Panc1 (cell line): ENCODE data around the gene FDPS.

ENCODE experiments used
- TCF7L2 ChIP-seq: IDR thresholded peaks from 2 replicates; pipeline ENCODE4 v1.6.1; 2011; ENCODE audit warnings: mild to moderate bottlenecking, low read depth, low read length, inconsistent platforms
- TF ChIP-seq, protein P1 (sequence below), 2 experiments: IDR thresholded peaks; 2 replicates each; pipeline ENCODE4 v1.6.1; 2011 to 2012; ENCODE audit warnings: low read depth in 2 of 2, control low read depth in 1 of 2, low read length in 1 of 2, mild to moderate bottlenecking in 1 of 2, moderate library complexity in 1 of 2; ENCODE audit not compliant: insufficient read depth in 1 of 2
- TF ChIP-seq, protein P2 (sequence below): fragments of 450-650 bp; IDR thresholded peaks from 2 replicates; pipeline ENCODE4 v1.5.1; 2017; ENCODE audit warnings: mild to moderate bottlenecking

DNA sequence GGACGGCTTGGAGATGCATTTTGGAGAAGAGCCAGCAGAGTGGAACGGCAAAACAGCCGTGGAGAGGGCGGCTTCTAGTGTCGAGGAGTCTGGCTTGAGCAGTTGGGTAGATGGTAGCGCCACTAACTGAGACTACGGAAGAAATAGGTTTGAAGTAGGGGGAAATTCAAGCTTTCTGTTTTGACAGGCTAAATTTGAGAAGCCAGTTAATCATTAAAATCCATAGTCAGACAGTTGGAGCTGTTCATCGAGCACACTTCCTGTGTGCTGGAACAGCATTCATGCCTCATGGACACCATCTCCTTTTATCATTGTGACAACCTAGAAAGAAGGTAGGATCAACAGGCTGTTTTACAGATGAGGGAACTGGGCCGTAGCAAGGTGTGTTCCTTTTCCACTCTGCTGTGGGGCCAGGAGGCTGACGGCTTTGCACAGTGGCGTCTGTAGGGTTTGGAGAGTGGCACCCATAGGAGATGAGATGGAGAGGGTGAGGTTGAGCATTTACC is 4.1 kb upstream of the FDPS start:
- TF ChIP-seq, protein P1, sequence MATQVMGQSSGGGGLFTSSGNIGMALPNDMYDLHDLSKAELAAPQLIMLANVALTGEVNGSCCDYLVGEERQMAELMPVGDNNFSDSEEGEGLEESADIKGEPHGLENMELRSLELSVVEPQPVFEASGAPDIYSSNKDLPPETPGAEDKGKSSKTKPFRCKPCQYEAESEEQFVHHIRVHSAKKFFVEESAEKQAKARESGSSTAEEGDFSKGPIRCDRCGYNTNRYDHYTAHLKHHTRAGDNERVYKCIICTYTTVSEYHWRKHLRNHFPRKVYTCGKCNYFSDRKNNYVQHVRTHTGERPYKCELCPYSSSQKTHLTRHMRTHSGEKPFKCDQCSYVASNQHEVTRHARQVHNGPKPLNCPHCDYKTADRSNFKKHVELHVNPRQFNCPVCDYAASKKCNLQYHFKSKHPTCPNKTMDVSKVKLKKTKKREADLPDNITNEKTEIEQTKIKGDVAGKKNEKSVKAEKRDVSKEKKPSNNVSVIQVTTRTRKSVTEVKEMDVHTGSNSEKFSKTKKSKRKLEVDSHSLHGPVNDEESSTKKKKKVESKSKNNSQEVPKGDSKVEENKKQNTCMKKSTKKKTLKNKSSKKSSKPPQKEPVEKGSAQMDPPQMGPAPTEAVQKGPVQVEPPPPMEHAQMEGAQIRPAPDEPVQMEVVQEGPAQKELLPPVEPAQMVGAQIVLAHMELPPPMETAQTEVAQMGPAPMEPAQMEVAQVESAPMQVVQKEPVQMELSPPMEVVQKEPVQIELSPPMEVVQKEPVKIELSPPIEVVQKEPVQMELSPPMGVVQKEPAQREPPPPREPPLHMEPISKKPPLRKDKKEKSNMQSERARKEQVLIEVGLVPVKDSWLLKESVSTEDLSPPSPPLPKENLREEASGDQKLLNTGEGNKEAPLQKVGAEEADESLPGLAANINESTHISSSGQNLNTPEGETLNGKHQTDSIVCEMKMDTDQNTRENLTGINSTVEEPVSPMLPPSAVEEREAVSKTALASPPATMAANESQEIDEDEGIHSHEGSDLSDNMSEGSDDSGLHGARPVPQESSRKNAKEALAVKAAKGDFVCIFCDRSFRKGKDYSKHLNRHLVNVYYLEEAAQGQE (IDR thresholded peaks at IDR 0.05; ENCODE audit: insufficient read depth in 1 of 2, low read depth in 2 of 2, low read length in 1 of 2) = no peak
- TF ChIP-seq, protein P2, sequence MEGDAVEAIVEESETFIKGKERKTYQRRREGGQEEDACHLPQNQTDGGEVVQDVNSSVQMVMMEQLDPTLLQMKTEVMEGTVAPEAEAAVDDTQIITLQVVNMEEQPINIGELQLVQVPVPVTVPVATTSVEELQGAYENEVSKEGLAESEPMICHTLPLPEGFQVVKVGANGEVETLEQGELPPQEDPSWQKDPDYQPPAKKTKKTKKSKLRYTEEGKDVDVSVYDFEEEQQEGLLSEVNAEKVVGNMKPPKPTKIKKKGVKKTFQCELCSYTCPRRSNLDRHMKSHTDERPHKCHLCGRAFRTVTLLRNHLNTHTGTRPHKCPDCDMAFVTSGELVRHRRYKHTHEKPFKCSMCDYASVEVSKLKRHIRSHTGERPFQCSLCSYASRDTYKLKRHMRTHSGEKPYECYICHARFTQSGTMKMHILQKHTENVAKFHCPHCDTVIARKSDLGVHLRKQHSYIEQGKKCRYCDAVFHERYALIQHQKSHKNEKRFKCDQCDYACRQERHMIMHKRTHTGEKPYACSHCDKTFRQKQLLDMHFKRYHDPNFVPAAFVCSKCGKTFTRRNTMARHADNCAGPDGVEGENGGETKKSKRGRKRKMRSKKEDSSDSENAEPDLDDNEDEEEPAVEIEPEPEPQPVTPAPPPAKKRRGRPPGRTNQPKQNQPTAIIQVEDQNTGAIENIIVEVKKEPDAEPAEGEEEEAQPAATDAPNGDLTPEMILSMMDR = no peak
- TF ChIP-seq TCF7L2 = no peak
